NCI-H82 (cell line): Measurements from ENCODE around the gene MGAT4C.

ENCODE experiments used
- DNase-seq: peaks from one replicate; lab custom pipeline; 2025; lab: John Stamatoyannopoulos, UW

MGAT4C gene

GRCh38 chr12:85975716-85976115, 280.5 kb downstream of the MGAT4C start:
- DNase-seq = no peak

GRCh38 chr12:85971800-85972199, 284.4 kb downstream of the MGAT4C start:
- no peak for DNase-seq

GRCh38 chr12:85968606-85969005, 287.6 kb downstream of the MGAT4C start:
- no peak for DNase-seq

GRCh38 chr12:85963326-85963725, 292.9 kb downstream of the MGAT4C start:
- no peak for DNase-seq

- no peak for DNase-seq
Observed at GRCh38 chr12:85956081-85956480, 300.1 kb downstream of the MGAT4C start.

- peak; percentile 5 for DNase-seq
Observed at GRCh38 chr12:85955127-85955526, 301.1 kb downstream of the MGAT4C start.

- DNase-seq = peak; percentile 6
Observed at GRCh38 chr12:85951823-85952222, 304.4 kb downstream of the MGAT4C start.

- DNase-seq = no peak
Observed at GRCh38 chr12:85949253-85949652, 306.9 kb downstream of the MGAT4C start.

GRCh38 chr12:85948340-85948739, 307.9 kb downstream of the MGAT4C start:
- DNase-seq = no peak

GRCh38 chr12:85947286-85947685, 308.9 kb downstream of the MGAT4C start:
- no peak for DNase-seq

- DNase-seq = no peak
Observed at GRCh38 chr12:85946375-85946774, 309.8 kb downstream of the MGAT4C start.

GRCh38 chr12:85927166-85927565, 329.0 kb downstream of the MGAT4C start:
- DNase-seq = no peak

GRCh38 chr12:85923767-85924331, 332.3 kb downstream of the MGAT4C start:
- peak; percentile 46 for DNase-seq

- DNase-seq = peak; percentile 55
Observed at GRCh38 chr12:85920324-85920947, 335.8 kb downstream of the MGAT4C start.
